Measurements from ENCODE around the gene EGLN2.

- no peak for TF ChIP-seq CTCF (conservative IDR thresholded peaks at IDR 0.05 in 1 of 2, IDR thresholded peaks at IDR 0.05 in 1 of 2; ENCODE audit: extremely low read depth in 1 of 2, insufficient read depth in 1 of 2, low read depth in 1 of 2, low read length in 2 of 2)
- no peak for TF ChIP-seq EZH2 (IDR thresholded peaks at IDR 0.05; ENCODE audit: borderline replicate concordance, low read length)
These were observed 12.6 kb upstream of the EGLN2 start for GRCh38 chr19:40786060-40787037.
